A673 (cell line): ENCODE measurements around the gene HYAL3.

Experiments
- CTCF ChIP-seq: fragments of 300-800, 200-600 bp; sonication (generic); conservative IDR thresholded peaks from 2 replicates; pipeline ENCODE4 v1.5.1; 2017; ENCODE audit warnings: low read depth, mild to moderate bottlenecking, antibody characterized with exemption, low read length, moderate library complexity, mixed read lengths
- EZH2 ChIP-seq: fragments of 200-600 bp; sonication (generic); IDR thresholded peaks from 2 replicates; pipeline ENCODE4 v1.6.1; 2017; ENCODE audit warnings: borderline replicate concordance, low read depth, mild to moderate bottlenecking, mixed read lengths, antibody characterized with exemption, low read length; ENCODE audit not compliant: poor library complexity, severe bottlenecking

DNA sequence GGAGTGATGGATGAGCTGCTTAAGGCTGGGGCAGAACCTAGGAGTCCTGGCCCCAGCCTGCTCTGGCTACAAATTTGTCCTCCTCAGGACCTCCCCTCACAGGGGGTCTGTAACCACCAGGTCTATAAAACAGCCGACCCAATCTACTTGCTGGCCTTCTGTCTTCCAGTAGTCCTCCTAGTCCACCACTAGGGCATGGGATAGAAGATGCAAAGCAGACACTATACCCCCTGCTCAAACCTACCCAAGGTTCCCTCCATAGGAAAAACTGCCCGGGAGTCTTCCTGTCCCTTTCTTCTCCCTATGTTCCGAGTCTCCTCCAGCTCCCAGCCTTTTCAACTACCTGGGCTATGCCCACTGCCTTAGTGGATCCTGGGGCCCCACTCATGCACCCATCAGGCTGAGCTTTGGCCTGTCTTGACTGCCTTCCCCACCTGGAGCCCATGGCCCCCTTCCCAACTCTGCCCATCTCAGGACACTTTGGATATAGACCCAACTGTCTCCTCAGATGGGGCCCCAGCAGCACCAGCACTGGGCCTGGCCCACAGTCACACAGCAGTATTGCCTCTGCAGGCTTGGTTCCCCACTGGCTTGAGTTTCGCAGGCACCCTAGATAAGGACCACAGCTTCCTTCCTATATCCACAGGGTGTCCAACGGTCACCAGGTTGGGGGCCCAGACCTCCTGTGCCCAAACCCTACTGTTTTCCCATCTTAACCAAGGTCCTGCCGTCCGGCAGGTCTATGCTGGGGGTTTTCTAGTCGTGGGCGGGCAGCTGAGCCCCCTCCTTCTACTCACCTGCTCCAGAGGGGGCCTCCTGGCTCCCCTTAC lies 1.1 kb downstream of the HYAL3 start:
- no peak for TF ChIP-seq EZH2
- no peak for TF ChIP-seq CTCF
